GM19035 (cell line): ENCODE measurements around the gene TARS1.
A peak's percentile ranks its signal among the peaks of the same experiment; 100 is the strongest.

Experiments used
- ATAC-seq: cut with Tn5 transposase; IDR thresholded peaks from one replicate; pipeline ENCODE4 v1.9.1; 2021; ENCODE audit not compliant: unreplicated experiment

The TARS1 gene

GRCh38 chr5:33438996-33439395 lies 1.8 kb upstream of the TARS1 start:
- no peak for ATAC-seq

- ATAC-seq, result no peak
Observed at GRCh38 chr5:33439905-33440481, 772 bp upstream of the TARS1 start.

- ATAC-seq, result peak; percentile 30
Observed at GRCh38 chr5:33441241-33442177, 744 bp downstream of the TARS1 start.

- no peak for ATAC-seq
Observed at GRCh38 chr5:33444542-33444941, 3.8 kb downstream of the TARS1 start.

- ATAC-seq, result no peak
Observed at GRCh38 chr5:33445798-33446197, 5.0 kb downstream of the TARS1 start.

GRCh38 chr5:33448118-33448517 lies 7.4 kb downstream of the TARS1 start:
- no peak for ATAC-seq

GRCh38 chr5:33457126-33457525 lies 16.4 kb downstream of the TARS1 start:
- ATAC-seq, result no peak

GRCh38 chr5:33457817-33458216 lies 17.1 kb downstream of the TARS1 start:
- ATAC-seq, result no peak

GRCh38 chr5:33460210-33460609 lies 19.4 kb downstream of the TARS1 start:
- ATAC-seq, result no peak

GRCh38 chr5:33462456-33462855 lies 21.7 kb downstream of the TARS1 start:
- ATAC-seq, result no peak

- no peak for ATAC-seq
Observed at GRCh38 chr5:33465120-33465519, 24.4 kb downstream of the TARS1 start.

- no peak for ATAC-seq
Observed at GRCh38 chr5:33468775-33469435, 28.1 kb downstream of the TARS1 start.

- ATAC-seq, result no peak
Observed at GRCh38 chr5:33470544-33470943, 29.8 kb downstream of the TARS1 start.

- no peak for ATAC-seq
Observed at GRCh38 chr5:33472805-33473409, 32.1 kb downstream of the TARS1 start.

GRCh38 chr5:33474004-33474403 lies 33.2 kb downstream of the TARS1 start:
- no peak for ATAC-seq

GRCh38 chr5:33474931-33475499 lies 34.2 kb downstream of the TARS1 start:
- no peak for ATAC-seq

GRCh38 chr5:33475706-33476105 lies 34.9 kb downstream of the TARS1 start:
- no peak for ATAC-seq

GRCh38 chr5:33476992-33477391 lies 36.2 kb downstream of the TARS1 start:
- no peak for ATAC-seq

GRCh38 chr5:33477816-33478215 lies 37.1 kb downstream of the TARS1 start:
- no peak for ATAC-seq

- no peak for ATAC-seq
Observed at GRCh38 chr5:33479311-33479710, 38.5 kb downstream of the TARS1 start.

GRCh38 chr5:33480876-33481275 lies 40.1 kb downstream of the TARS1 start:
- no peak for ATAC-seq
